Ovary (tissue), 9 donors: ENCODE data around the gene ASB11. TPM values are rescaled to one million over a fixed set of nuclear protein-coding genes. Genes with fewer than 3 reads are reported as not detected.

Experiments
- DNase-seq, 5 donors: peaks; one replicate each; pipeline ENCODE4 v3.0.0-alpha.2; 2019 to 2020
- H3K27ac ChIP-seq, 2 donors: fragments of 200-600 bp; one replicate each; pipeline versions ENCODE4 v1.5.1 to v1.8.0; 2019 to 2022
- H3K27me3 ChIP-seq: fragments of 200-600 bp; one replicate; pipeline ENCODE4 v1.8.0; 2022
- H3K36me3 ChIP-seq: fragments of 200-600 bp; sonication (generic); one replicate; pipeline ENCODE4 v1.5.1; 2019
- H3K4me1 ChIP-seq: one replicate; pipeline ENCODE4 v1.8.1; 2013; ENCODE audit warnings: mild to moderate bottlenecking, moderate library complexity; ENCODE audit not compliant: insufficient read depth
- H3K4me3 ChIP-seq: fragments of 200-600 bp; sonication (generic); one replicate; pipeline ENCODE4 v1.5.1; 2017
- H3K9me3 ChIP-seq, 2 donors: fragments of 200-600 bp in 1 of 2; sonication (generic) in 1 of 2; one replicate each; pipeline versions ENCODE4 v1.5.1 to v1.8.1; 2013 to 2019; ENCODE audit warnings: mild to moderate bottlenecking in 1 of 2, moderate library complexity in 1 of 2
- EP300 ChIP-seq: sonication (generic); formaldehyde crosslinking; IDR thresholded peaks from one replicate; pipeline ENCODE4 v1.6.1; 2017; ENCODE audit warnings: antibody characterized with exemption
- POLR2A ChIP-seq: fragments of 450-650 bp; IDR thresholded peaks from one replicate; pipeline ENCODE4 v1.6.1; 2017; ENCODE audit warnings: antibody characterized with exemption, mild to moderate bottlenecking, moderate library complexity
- WGBS, 3 donors: extraction: QIAGEN DNeasy Blood & Tissue Kit in 1 of 3; methylation state at CpG; one replicate each; pipeline versions ENCODE4 v1.1.5 to v1.1.7; 2013 to 2017; 5-methylcytosine and 5-hydroxymethylcytosine counted together
- intact Hi-C, 4 donors: fragments of 100-400 bp; cut with DNase I; formaldehyde crosslinking; loops; one replicate each; pipeline versions ENCODE4 v1.11.0 to v1.15.1; 2022 to 2023
- polyA plus RNA-seq, 2 donors: library from polyadenylated mRNA; stranded (reverse); fragments of 200-250 nt in 1 of 2; fragments of 350-450 nt in 1 of 2; fragmentation: Illumina TruSeq in 1 of 2; extraction: RNeasy Lipid Tissue Mini Kit (QIAGEN cat#74804) in 1 of 2; gene quantifications; one replicate each; pipeline ENCODE4 v1.2.3, GENCODE V29; 2013 to 2014
- total RNA-seq, 7 donors: library from RNA; depleted of rRNA in 2 of 7; stranded (reverse); fragments of >200 nt in 2 of 7; fragmentation: NEBNext Ultra II Directional in 3 of 7; extraction: Animal tissue kit (Norgen Biotek cat#: 25700) in 3 of 7; gene quantifications; one replicate each; pipeline versions ENCODE4 v1.1.0 to v1.2.4, GENCODE V29; 2016 to 2023
- TF ChIP-seq, protein P1 (sequence below), 3 donors: fragments of 450-650 bp in 2 of 3; fragments of 200-600 bp in 1 of 3; IDR thresholded peaks; one replicate each; pipeline versions ENCODE4 v1.5.1 to v1.8.0; 2016 to 2022; ENCODE audit warnings: antibody characterized with exemption in 3 of 3, mild to moderate bottlenecking in 1 of 3
- donor health status: DM: no; HTN: no; CAD: no; lungs with moderate emphysema.
- donor health status: DM: no; HTN: no; CAD: no.
- donor health status: Bipolar disorder and iron deficiency.
- donor health status: DM: yes; HTN: yes; CAD: no.
- donor health status: DM: no; HTN: no; CAD: no.
- donor health status: DM: yes; HTN: yes; CAD: no.

The ASB11 gene
- total and polyA plus RNA-seq, 9 donors = 0.06 to 0.08 TPM; not detected in 7

GRCh38 chrX:15245896-15246295 is 69.5 kb downstream of the ASB11 start:
- TF ChIP-seq EP300 = no peak
- TF ChIP-seq, protein P1, sequence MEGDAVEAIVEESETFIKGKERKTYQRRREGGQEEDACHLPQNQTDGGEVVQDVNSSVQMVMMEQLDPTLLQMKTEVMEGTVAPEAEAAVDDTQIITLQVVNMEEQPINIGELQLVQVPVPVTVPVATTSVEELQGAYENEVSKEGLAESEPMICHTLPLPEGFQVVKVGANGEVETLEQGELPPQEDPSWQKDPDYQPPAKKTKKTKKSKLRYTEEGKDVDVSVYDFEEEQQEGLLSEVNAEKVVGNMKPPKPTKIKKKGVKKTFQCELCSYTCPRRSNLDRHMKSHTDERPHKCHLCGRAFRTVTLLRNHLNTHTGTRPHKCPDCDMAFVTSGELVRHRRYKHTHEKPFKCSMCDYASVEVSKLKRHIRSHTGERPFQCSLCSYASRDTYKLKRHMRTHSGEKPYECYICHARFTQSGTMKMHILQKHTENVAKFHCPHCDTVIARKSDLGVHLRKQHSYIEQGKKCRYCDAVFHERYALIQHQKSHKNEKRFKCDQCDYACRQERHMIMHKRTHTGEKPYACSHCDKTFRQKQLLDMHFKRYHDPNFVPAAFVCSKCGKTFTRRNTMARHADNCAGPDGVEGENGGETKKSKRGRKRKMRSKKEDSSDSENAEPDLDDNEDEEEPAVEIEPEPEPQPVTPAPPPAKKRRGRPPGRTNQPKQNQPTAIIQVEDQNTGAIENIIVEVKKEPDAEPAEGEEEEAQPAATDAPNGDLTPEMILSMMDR (IDR thresholded peaks at IDR 0.05) = no peak
- no peak for TF ChIP-seq POLR2A
- Histone ChIP-seq H3K27me3 (no peaks in the 10 kb centered on the region), H3K27ac (no peak overlapping the region), H3K4me3 (no peak overlapping the region), H3K9me3 (no peaks in the 10 kb centered on the region), H3K36me3 (no peaks in the 10 kb centered on the region), H3K4me1 (no peaks in the 10 kb centered on the region)
- intact Hi-C loops = no loop called here
- WGBS, 3 donors = 23 to 36% (median 34%) methylated on average over 4 of the region's 4 CpGs
- no peak for DNase-seq

DNA sequence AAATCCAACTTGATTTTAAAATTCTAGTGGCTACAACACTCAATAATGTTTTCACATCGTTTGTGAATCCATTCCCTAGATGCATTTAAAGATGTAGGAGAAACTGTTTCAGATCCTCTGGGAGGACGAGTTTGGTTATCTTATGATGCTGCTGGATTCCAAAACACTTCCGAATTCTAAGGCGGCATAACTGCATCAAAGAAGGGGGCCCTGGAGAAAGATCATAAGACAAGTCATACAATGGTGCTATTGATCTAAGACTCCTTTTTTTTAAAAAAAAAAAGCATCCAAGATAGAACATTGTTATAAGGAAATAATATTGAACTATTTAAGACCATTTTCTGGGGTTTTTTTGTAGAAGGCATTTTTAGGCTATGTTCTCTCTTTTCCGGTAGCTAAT is 71.0 kb downstream of the ASB11 start:
- H3K4me3 ChIP-seq = no peak overlapping the region
- H3K36me3 ChIP-seq = no peaks in the 10 kb centered on the region
- no peak for DNase-seq
- no peak overlapping the region for H3K27ac ChIP-seq
- intact Hi-C loops = no loop called here
- H3K4me1 ChIP-seq = no peaks in the 10 kb centered on the region
- TF ChIP-seq POLR2A (no peak), EP300 (no peak)
- TF ChIP-seq, protein P1 (IDR thresholded peaks at IDR 0.05) = no peak
- H3K9me3 ChIP-seq = no peaks in the 10 kb centered on the region
- 64 to 67% (median 66%) methylated on average over 5 of the region's 5 CpGs for WGBS, 3 donors
- no peaks in the 10 kb centered on the region for H3K27me3 ChIP-seq

DNA sequence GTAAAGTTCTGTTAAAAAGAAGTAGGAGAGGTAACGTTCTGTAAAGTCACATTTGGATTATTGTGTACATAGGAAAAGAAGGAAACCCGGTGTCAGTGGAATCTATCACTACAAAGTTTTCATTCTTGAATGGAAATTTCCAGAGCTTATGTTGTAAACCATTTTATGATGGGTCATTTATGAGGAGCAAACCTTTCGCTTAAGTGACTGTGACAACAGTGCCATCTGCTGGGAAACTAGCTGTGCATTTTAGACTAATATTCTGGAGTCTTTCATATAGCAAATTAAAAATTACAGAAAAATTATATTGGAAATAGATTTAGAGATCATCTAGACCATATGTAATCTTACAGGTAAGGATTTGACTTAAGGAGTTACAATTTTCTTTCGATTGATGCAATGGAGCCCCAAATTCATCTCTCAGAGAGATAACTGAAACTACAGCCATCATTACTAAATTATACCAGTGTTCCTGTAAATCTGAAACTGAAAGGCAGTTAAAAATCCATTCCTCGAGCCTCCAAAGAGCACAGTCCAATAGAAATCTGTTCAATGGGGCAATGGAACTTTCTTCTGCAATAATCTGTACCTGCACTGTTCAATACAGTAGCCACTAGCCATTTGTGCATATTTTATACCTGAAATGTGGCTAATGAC is 72.4 kb downstream of the ASB11 start:
- no peak for DNase-seq
- Histone ChIP-seq H3K27me3 (no peaks in the 10 kb centered on the region), H3K4me3 (no peak overlapping the region), H3K36me3 (no peaks in the 10 kb centered on the region), H3K4me1 (no peaks in the 10 kb centered on the region), H3K27ac (no peak overlapping the region), H3K9me3 (no peaks in the 10 kb centered on the region)
- intact Hi-C loops = no loop called here
- WGBS, 3 donors = 5 to 10% (median 7%) methylated on average over 5 of the region's 5 CpGs
- TF ChIP-seq POLR2A (no peak), EP300 (no peak)
- TF ChIP-seq, protein P1 (IDR thresholded peaks at IDR 0.05) = no peak

DNA sequence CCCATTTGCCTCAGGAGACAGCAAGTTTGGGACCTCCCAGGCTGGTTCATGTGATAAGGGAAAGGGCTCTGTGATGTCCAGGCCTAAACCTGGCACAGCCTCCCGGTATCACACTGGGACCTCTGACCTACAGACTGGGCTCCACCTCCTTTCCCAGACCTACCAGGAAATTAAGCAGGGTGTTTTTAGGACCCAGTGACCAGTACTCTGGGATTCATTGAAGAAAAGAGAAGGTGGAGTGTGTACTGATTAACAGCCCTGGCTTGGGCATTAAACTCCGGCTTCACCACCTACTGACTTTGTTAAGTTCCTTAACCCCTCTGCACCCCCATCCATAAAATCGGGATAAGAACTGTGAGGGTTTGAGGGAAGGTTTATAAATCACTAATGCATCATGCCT is 74.1 kb downstream of the ASB11 start:
- intact Hi-C loops = no loop called here
- no peaks in the 10 kb centered on the region for H3K4me1 ChIP-seq
- H3K27ac ChIP-seq = no peak overlapping the region
- WGBS, 3 donors = 37 to 42% (median 41%) methylated on average over 3 of the region's 3 CpGs
- no peak overlapping the region for H3K4me3 ChIP-seq
- no peaks in the 10 kb centered on the region for H3K27me3 ChIP-seq
- no peaks in the 10 kb centered on the region for H3K36me3 ChIP-seq
- TF ChIP-seq, protein P1 (IDR thresholded peaks at IDR 0.05) = no peak
- TF ChIP-seq POLR2A = no peak
- no peak for DNase-seq
- H3K9me3 ChIP-seq = no peaks in the 10 kb centered on the region
